HCT116 (cell line): ENCODE measurements around the gene GALM. TPM values are rescaled to one million over a fixed set of nuclear protein-coding genes. Genes with fewer than 3 reads are reported as not detected.

Experiments used
- EGR1 ChIP-seq: IDR thresholded peaks from 2 replicates; pipeline ENCODE4 v1.6.1; 2012; ENCODE audit warnings: low read depth
- ELF1 ChIP-seq: IDR thresholded peaks from 2 replicates; pipeline ENCODE4 v1.6.1; 2012; ENCODE audit warnings: low read depth, borderline replicate concordance
- FOSL1 ChIP-seq: IDR thresholded peaks from 2 replicates; pipeline ENCODE4 v1.6.1; 2012; ENCODE audit warnings: low read depth
- POLR2A ChIP-seq: IDR thresholded peaks from 2 replicates; pipeline ENCODE4 v1.7.0; 2011; ENCODE audit warnings: borderline replicate concordance; ENCODE audit not compliant: insufficient read depth, insufficient read length; ENCODE audit errors: extremely low read depth
- POLR2AphosphoS5 ChIP-seq: IDR thresholded peaks from 2 replicates; pipeline ENCODE4 v1.6.1; 2011; ENCODE audit warnings: mild to moderate bottlenecking, low read depth, low read length, moderate library complexity
- RAD21 ChIP-seq: IDR thresholded peaks from 2 replicates; pipeline ENCODE4 v1.6.1; 2012; ENCODE audit warnings: low read depth, mild to moderate bottlenecking
- SIN3A ChIP-seq: IDR thresholded peaks from 2 replicates; pipeline ENCODE4 v1.6.1; 2012; ENCODE audit warnings: low read depth
- SRF ChIP-seq: IDR thresholded peaks from 2 replicates; pipeline ENCODE4 v1.6.1; 2012; ENCODE audit warnings: low read depth
- YY1 ChIP-seq: IDR thresholded peaks from 2 replicates; pipeline ENCODE4 v1.6.1; 2011; ENCODE audit warnings: low read length, low read depth, moderate library complexity, mild to moderate bottlenecking; ENCODE audit not compliant: insufficient replicate concordance; ENCODE audit errors: extremely low read depth
- ZFX ChIP-seq: fragments of 450-650 bp; IDR thresholded peaks from 2 replicates; pipeline ENCODE4 v1.6.1; 2017
- ZNF274 ChIP-seq: fragments of 200-500 bp; sonication (Bioruptor generic); IDR thresholded peaks from 2 replicates; pipeline ENCODE4 v1.6.1; 2014; ENCODE audit warnings: mild to moderate bottlenecking, low read depth, low read length, inconsistent platforms
- total RNA-seq: library from RNA; stranded (reverse); gene quantifications from one replicate; pipeline ENCODE4 v1.2.1, GENCODE V29; 2021; ENCODE audit not compliant: unreplicated experiment
- TF ChIP-seq, protein P1 (sequence below), 3 experiments: fragments of 200-600 bp in 1 of 3; sonication (generic) in 1 of 3; IDR thresholded peaks in 2 of 3; conservative IDR thresholded peaks in 1 of 3; 2 replicates each; pipeline ENCODE4 v1.5.1; 2012 to 2017; ENCODE audit warnings: low read depth in 2 of 3, low read length in 2 of 3, antibody characterized with exemption in 1 of 3, borderline replicate concordance in 1 of 3, control low read depth in 1 of 3, mild to moderate bottlenecking in 1 of 3, mixed read lengths in 1 of 3, mixed run types in 1 of 3, moderate library complexity in 1 of 3; ENCODE audit not compliant: insufficient read depth in 1 of 3
- TF ChIP-seq, protein P2 (sequence below): IDR thresholded peaks from 2 replicates; pipeline ENCODE4 v1.6.1; 2012; ENCODE audit warnings: low read depth
- TF ChIP-seq, protein P3 (sequence below): IDR thresholded peaks from 2 replicates; pipeline ENCODE4 v1.6.1; 2012
- TF ChIP-seq, protein P4 (sequence below): IDR thresholded peaks from 2 replicates; pipeline ENCODE4 v1.6.1; 2012

The GALM gene
- total RNA-seq, 1 experiment from 2014 or later: 10.2 TPM

DNA sequence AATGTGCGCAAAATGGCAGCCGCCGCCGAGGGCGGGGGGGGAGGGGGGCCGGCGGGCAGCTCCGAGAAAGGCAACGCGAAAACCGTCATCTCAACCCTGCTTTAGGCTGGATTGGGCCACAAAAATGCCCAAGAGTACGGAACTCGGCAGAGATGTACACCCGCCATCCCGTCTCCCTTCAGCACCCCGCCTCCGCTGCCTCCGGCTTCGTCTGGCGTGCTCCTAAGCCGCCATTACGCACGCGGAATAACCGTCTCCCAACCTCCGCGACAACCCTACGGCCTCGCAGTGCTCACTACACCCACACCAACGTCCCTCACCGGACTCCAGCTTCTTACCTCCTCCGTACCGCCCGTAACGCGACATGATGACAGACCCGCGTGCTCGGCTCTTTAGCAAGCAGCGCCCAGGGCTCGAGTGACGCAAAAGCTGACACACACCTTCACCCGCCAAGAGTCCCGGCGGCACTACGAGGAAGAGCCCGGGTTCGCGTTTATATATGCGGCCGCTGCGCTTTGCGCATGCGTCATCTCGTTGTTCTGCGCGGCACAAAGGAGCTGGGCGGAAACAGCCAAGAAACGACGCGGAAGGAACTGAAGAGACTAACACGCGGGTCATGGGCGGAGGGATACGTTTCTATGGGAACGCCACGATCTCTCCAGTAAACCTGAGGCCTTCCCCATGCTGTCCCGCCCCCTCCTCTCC, 85.1 kb downstream of the GALM start, which contains the start of gene SRSF7 (continued):
- TF ChIP-seq, protein P1, sequence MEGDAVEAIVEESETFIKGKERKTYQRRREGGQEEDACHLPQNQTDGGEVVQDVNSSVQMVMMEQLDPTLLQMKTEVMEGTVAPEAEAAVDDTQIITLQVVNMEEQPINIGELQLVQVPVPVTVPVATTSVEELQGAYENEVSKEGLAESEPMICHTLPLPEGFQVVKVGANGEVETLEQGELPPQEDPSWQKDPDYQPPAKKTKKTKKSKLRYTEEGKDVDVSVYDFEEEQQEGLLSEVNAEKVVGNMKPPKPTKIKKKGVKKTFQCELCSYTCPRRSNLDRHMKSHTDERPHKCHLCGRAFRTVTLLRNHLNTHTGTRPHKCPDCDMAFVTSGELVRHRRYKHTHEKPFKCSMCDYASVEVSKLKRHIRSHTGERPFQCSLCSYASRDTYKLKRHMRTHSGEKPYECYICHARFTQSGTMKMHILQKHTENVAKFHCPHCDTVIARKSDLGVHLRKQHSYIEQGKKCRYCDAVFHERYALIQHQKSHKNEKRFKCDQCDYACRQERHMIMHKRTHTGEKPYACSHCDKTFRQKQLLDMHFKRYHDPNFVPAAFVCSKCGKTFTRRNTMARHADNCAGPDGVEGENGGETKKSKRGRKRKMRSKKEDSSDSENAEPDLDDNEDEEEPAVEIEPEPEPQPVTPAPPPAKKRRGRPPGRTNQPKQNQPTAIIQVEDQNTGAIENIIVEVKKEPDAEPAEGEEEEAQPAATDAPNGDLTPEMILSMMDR (IDR thresholded peaks at IDR 0.05 in 2 of 3, conservative IDR thresholded peaks at IDR 0.05 in 1 of 3; ENCODE audit: borderline replicate concordance in 1 of 3, insufficient read depth in 1 of 3, low read depth in 2 of 3, low read length in 2 of 3): no peak
- peak; percentile 58; the same call in 1 of the 2 replicates for TF ChIP-seq ELF1
- TF ChIP-seq ZFX: no peak
- TF ChIP-seq, protein P2, sequence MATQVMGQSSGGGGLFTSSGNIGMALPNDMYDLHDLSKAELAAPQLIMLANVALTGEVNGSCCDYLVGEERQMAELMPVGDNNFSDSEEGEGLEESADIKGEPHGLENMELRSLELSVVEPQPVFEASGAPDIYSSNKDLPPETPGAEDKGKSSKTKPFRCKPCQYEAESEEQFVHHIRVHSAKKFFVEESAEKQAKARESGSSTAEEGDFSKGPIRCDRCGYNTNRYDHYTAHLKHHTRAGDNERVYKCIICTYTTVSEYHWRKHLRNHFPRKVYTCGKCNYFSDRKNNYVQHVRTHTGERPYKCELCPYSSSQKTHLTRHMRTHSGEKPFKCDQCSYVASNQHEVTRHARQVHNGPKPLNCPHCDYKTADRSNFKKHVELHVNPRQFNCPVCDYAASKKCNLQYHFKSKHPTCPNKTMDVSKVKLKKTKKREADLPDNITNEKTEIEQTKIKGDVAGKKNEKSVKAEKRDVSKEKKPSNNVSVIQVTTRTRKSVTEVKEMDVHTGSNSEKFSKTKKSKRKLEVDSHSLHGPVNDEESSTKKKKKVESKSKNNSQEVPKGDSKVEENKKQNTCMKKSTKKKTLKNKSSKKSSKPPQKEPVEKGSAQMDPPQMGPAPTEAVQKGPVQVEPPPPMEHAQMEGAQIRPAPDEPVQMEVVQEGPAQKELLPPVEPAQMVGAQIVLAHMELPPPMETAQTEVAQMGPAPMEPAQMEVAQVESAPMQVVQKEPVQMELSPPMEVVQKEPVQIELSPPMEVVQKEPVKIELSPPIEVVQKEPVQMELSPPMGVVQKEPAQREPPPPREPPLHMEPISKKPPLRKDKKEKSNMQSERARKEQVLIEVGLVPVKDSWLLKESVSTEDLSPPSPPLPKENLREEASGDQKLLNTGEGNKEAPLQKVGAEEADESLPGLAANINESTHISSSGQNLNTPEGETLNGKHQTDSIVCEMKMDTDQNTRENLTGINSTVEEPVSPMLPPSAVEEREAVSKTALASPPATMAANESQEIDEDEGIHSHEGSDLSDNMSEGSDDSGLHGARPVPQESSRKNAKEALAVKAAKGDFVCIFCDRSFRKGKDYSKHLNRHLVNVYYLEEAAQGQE: no peak
- TF ChIP-seq, protein P3, sequence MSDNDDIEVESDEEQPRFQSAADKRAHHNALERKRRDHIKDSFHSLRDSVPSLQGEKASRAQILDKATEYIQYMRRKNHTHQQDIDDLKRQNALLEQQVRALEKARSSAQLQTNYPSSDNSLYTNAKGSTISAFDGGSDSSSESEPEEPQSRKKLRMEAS: peak; percentile 99
- no peak for TF ChIP-seq ZNF274
- peak; percentile 100 for TF ChIP-seq SIN3A
- peak; percentile 100 for TF ChIP-seq POLR2AphosphoS5
- peak; percentile 85 for TF ChIP-seq YY1
- TF ChIP-seq, protein P4, sequence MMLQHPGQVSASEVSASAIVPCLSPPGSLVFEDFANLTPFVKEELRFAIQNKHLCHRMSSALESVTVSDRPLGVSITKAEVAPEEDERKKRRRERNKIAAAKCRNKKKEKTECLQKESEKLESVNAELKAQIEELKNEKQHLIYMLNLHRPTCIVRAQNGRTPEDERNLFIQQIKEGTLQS: no peak
- no peak for TF ChIP-seq RAD21
- TF ChIP-seq EGR1: no peak; the same call in 1 of the 2 replicates
- TF ChIP-seq FOSL1: no peak
- peak; percentile 100 for TF ChIP-seq POLR2A
- peak; percentile 9; the same call in 1 of the 2 replicates for TF ChIP-seq SRF
